Measurements from ENCODE around the gene C12orf42.

DNA sequence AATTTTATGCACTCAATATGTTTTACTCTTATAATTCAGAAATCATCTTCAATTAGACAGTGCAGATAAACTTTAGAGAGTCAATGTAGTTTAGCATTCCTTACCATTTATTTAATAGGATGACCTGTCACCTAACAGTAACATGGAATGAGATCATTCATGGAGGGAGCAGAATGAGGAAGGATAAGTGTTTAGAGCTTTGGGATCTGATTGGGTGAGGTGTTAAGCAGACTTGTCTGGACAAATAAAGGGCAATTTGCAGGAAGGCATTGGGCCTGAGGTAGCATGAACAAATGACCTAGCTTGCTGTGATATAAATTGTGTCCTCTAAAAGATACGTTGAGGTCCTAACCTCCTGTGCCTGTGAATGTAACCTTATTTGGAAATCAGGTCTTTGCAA lies 187.4 kb downstream of the C12orf42 start:
- TF ChIP-seq EZH2phosphoT487 (IDR thresholded peaks at IDR 0.05; ENCODE audit: borderline replicate concordance): no peak
- TF ChIP-seq, protein P1, sequence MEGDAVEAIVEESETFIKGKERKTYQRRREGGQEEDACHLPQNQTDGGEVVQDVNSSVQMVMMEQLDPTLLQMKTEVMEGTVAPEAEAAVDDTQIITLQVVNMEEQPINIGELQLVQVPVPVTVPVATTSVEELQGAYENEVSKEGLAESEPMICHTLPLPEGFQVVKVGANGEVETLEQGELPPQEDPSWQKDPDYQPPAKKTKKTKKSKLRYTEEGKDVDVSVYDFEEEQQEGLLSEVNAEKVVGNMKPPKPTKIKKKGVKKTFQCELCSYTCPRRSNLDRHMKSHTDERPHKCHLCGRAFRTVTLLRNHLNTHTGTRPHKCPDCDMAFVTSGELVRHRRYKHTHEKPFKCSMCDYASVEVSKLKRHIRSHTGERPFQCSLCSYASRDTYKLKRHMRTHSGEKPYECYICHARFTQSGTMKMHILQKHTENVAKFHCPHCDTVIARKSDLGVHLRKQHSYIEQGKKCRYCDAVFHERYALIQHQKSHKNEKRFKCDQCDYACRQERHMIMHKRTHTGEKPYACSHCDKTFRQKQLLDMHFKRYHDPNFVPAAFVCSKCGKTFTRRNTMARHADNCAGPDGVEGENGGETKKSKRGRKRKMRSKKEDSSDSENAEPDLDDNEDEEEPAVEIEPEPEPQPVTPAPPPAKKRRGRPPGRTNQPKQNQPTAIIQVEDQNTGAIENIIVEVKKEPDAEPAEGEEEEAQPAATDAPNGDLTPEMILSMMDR (conservative IDR thresholded peaks at IDR 0.05; ENCODE audit: low read length): no peak

All from Loucy (cell line).